GM18505 (cell line): ENCODE data around the gene NPAT.

ENCODE experiments used
- ATAC-seq: cut with Tn5 transposase; IDR thresholded peaks from one replicate; pipeline ENCODE4 v1.9.1; 2021; ENCODE audit not compliant: unreplicated experiment
- POLR2A ChIP-seq: IDR thresholded peaks from 4 replicates; pipeline ENCODE4 v1.6.1; 2011; ENCODE audit warnings: borderline replicate concordance; ENCODE audit not compliant: insufficient read depth, insufficient read length; ENCODE audit errors: extremely low read depth

NPAT gene

GRCh38 chr11:108121274-108122155 lies 100.9 kb downstream of the NPAT start, which contains the start of gene ACAT1:
Gene ACAT1 (plus strand): TSS chr11:108121567. CDS start chr11:108121607, 40 bp downstream.
- peak; percentile 88 for TF ChIP-seq POLR2A
- ATAC-seq, result peak; percentile 98

GRCh38 chr11:108120936-108121273 lies 101.5 kb downstream of the NPAT start:
- peak; percentile 3 for ATAC-seq

GRCh38 chr11:108117746-108118371 lies 104.6 kb downstream of the NPAT start:
- ATAC-seq, result no peak
- TF ChIP-seq POLR2A, result no peak

- no peak for TF ChIP-seq POLR2A
- ATAC-seq, result no peak
These were observed 106.8 kb downstream of the NPAT start for GRCh38 chr11:108115500-108116140.

- ATAC-seq, result no peak
- no peak for TF ChIP-seq POLR2A
These were observed 110.4 kb downstream of the NPAT start for GRCh38 chr11:108112057-108112456.

- TF ChIP-seq POLR2A, result no peak
- no peak for ATAC-seq
These were observed 111.3 kb downstream of the NPAT start for GRCh38 chr11:108111126-108111525.
